OCI-LY3 (cell line): ENCODE data around the gene OXLD1.

Experiments used
- H2AFZ ChIP-seq: fragments of 200-600, 300-600 bp; shearing (Covaris generic); 2 replicates; pipeline ENCODE4 v1.6.0; 2014; ENCODE audit warnings: antibody characterized with exemption, low read depth, low read length
- H3K27ac ChIP-seq: fragments of 200-600, 300-600 bp; sonication (generic); 2 replicates; pipeline ENCODE4 v1.5.1; 2014; ENCODE audit warnings: mild to moderate bottlenecking, low read length, moderate library complexity, mixed read lengths
- H3K27me3 ChIP-seq: fragments of 200-600, 300-600 bp; sonication (generic); 2 replicates; pipeline ENCODE4 v1.6.1; 2014; ENCODE audit warnings: low read depth, low read length, mixed read lengths
- H3K36me3 ChIP-seq: fragments of 200-600, 300-600 bp; sonication (generic); replicated peaks from 2 replicates; pipeline ENCODE3; 2014; ENCODE audit warnings: low read depth, low read length, mixed read lengths
- H3K4me1 ChIP-seq: fragments of 300-600, 200-600 bp; sonication (generic); 2 replicates; pipeline ENCODE4 v1.6.1; 2014; ENCODE audit warnings: low read length, mixed read lengths
- H3K4me2 ChIP-seq: fragments of 200-600, 300-600 bp; sonication (generic); 2 replicates; pipeline ENCODE4 v1.6.1; 2014; ENCODE audit warnings: low read length, mixed read lengths
- H3K4me3 ChIP-seq: fragments of 300-600, 200-600 bp; sonication (generic); 2 replicates; pipeline ENCODE4 v1.5.1; 2014; ENCODE audit warnings: antibody characterized with exemption, mild to moderate bottlenecking, low read length, moderate library complexity
- H3K79me2 ChIP-seq: fragments of 300-600, 200-600 bp; shearing (Covaris generic); 2 replicates; pipeline ENCODE4 v1.6.1; 2014; ENCODE audit warnings: mild to moderate bottlenecking, low read length, mixed read lengths
- H3K9ac ChIP-seq: fragments of 300-600, 200-600 bp; shearing (Covaris generic); 2 replicates; pipeline ENCODE4 v1.6.0; 2014; ENCODE audit warnings: mild to moderate bottlenecking, low read length, moderate library complexity
- H3K9me3 ChIP-seq: fragments of 200-600, 300-600 bp; shearing (Covaris generic); 2 replicates; pipeline ENCODE4 v1.6.1; 2014; ENCODE audit warnings: low read length, mixed read lengths; ENCODE audit not compliant: insufficient read depth
- H4K20me1 ChIP-seq: fragments of 200-600, 300-600 bp; sonication (generic); 2 replicates; pipeline ENCODE4 v1.6.1; 2016; ENCODE audit warnings: low read length, mixed read lengths; ENCODE audit not compliant: insufficient read depth
- CTCF ChIP-seq: fragments of 200-600, 300-600 bp; sonication (generic); IDR thresholded peaks from 2 replicates; pipeline ENCODE4 v1.5.1; 2014; ENCODE audit warnings: antibody characterized with exemption, low read length, low read depth
- EZH2phosphoT487 ChIP-seq: fragments of 200-600 bp; shearing (Covaris generic); IDR thresholded peaks from 2 replicates; pipeline ENCODE4 v1.6.1; 2018; ENCODE audit warnings: antibody characterized with exemption, mixed run types, low read depth

OXLD1 gene

GRCh38 chr17:81644976-81645952 lies 21.1 kb downstream of the OXLD1 start:
- Histone ChIP-seq H3K9me3 (no peaks in the 10 kb centered on the region), H2AFZ (no peak overlapping the region), H4K20me1 (no peaks in the 10 kb centered on the region), H3K27me3 (no peaks in the 10 kb centered on the region), H3K27ac (no peak overlapping the region), H3K4me1 (no peaks in the 10 kb centered on the region), H3K4me2 (no peak overlapping the region), H3K4me3 (no peak overlapping the region), H3K9ac (no peak overlapping the region), H3K36me3 (no peaks in the 10 kb centered on the region), H3K79me2 (no peaks in the 10 kb centered on the region)
- TF ChIP-seq CTCF = no peak
- no peak for TF ChIP-seq EZH2phosphoT487

GRCh38 chr17:81644496-81644895 lies 21.9 kb downstream of the OXLD1 start:
- H3K9ac ChIP-seq = no peak overlapping the region
- TF ChIP-seq EZH2phosphoT487 (no peak), CTCF (no peak)
- no peaks in the 10 kb centered on the region for H3K4me1 ChIP-seq
- no peaks in the 10 kb centered on the region for H3K36me3 ChIP-seq
- H3K4me3 ChIP-seq = no peak overlapping the region
- no peak overlapping the region for H2AFZ ChIP-seq
- no peaks in the 10 kb centered on the region for H3K9me3 ChIP-seq
- H3K27ac ChIP-seq = no peak overlapping the region
- no peaks in the 10 kb centered on the region for H3K27me3 ChIP-seq
- H4K20me1 ChIP-seq = no peaks in the 10 kb centered on the region
- no peak overlapping the region for H3K4me2 ChIP-seq
- no peaks in the 10 kb centered on the region for H3K79me2 ChIP-seq

- Histone ChIP-seq H3K9me3 (no peaks in the 10 kb centered on the region), H4K20me1 (no peaks in the 10 kb centered on the region), H3K79me2 (no peaks in the 10 kb centered on the region), H3K4me2 (no peak overlapping the region), H3K36me3 (no peaks in the 10 kb centered on the region), H3K27me3 (no peaks in the 10 kb centered on the region), H3K4me1 (no peaks in the 10 kb centered on the region), H3K4me3 (no peak overlapping the region), H3K27ac (no peak overlapping the region), H2AFZ (no peak overlapping the region), H3K9ac (no peak overlapping the region)
- TF ChIP-seq EZH2phosphoT487 (no peak), CTCF (no peak)
Observed at GRCh38 chr17:81641825-81642489, 24.4 kb downstream of the OXLD1 start.

- TF ChIP-seq EZH2phosphoT487 = no peak
- TF ChIP-seq CTCF = no peak
- no peaks in the 10 kb centered on the region for H3K9me3 ChIP-seq
- no peaks in the 10 kb centered on the region for H3K27me3 ChIP-seq
- peaks cover 13% of the 10 kb centered on the region for H4K20me1 ChIP-seq
- no peak overlapping the region for H3K4me2 ChIP-seq
- no peaks in the 10 kb centered on the region for H3K36me3 ChIP-seq
- H3K79me2 ChIP-seq = peaks cover 18% of the 10 kb centered on the region
- peaks cover 7% of the 10 kb centered on the region for H3K4me1 ChIP-seq
- no peak overlapping the region for H3K9ac ChIP-seq
- H3K4me3 ChIP-seq = no peak overlapping the region
- no peak overlapping the region for H2AFZ ChIP-seq
- no peak overlapping the region for H3K27ac ChIP-seq
Observed at GRCh38 chr17:81640011-81640410, 26.4 kb downstream of the OXLD1 start.
